Daoy (cell line): Measurements from ENCODE around the gene NFKB1. TPM values are rescaled to one million over a fixed set of nuclear protein-coding genes. Genes with fewer than 3 reads are reported as not detected.
A peak's percentile ranks its signal among the peaks of the same experiment; 100 is the strongest.
"Not testable (repeated sequence)": the region's sequence is repeated elsewhere in the genome, so short reads cannot be mapped to it uniquely, and the experiment has no call there.

Experiments
- DNase-seq: peaks from one replicate; pipeline ENCODE4 v3.0.0-alpha.2; 2015; ENCODE audit warnings: low read depth
- total RNA-seq: library from RNA; depleted of rRNA; stranded (reverse); fragments of >200 nt; shearing (Covaris generic); gene quantifications from 2 replicates; pipeline ENCODE4 v1.2.3, GENCODE V29; 2014

The NFKB1 gene
- total RNA-seq, 1 experiment from 2014 or later: 21.5 TPM

- no peak for DNase-seq
Observed at GRCh38 chr4:102599455-102599854, 98.3 kb downstream of the NFKB1 start.

GRCh38 chr4:102599886-102600285 is 98.7 kb downstream of the NFKB1 start:
- no peak for DNase-seq

GRCh38 chr4:102600689-102601088 is 99.5 kb downstream of the NFKB1 start:
- DNase-seq: no peak

GRCh38 chr4:102601586-102602227 is 100.5 kb downstream of the NFKB1 start:
- DNase-seq: no peak

GRCh38 chr4:102604222-102604940 is 103.2 kb downstream of the NFKB1 start:
- DNase-seq: no peak

GRCh38 chr4:102606261-102606660 is 105.1 kb downstream of the NFKB1 start:
- no peak for DNase-seq

GRCh38 chr4:102606846-102607450 is 105.8 kb downstream of the NFKB1 start:
- DNase-seq: no peak

- no peak for DNase-seq
Observed at GRCh38 chr4:102608190-102608589, 107.0 kb downstream of the NFKB1 start.

GRCh38 chr4:102610007-102610406 is 108.8 kb downstream of the NFKB1 start:
- no peak for DNase-seq

GRCh38 chr4:102610476-102610875 is 109.3 kb downstream of the NFKB1 start:
- no peak for DNase-seq

GRCh38 chr4:102612210-102612609 is 111.1 kb downstream of the NFKB1 start:
- no peak for DNase-seq

- no peak for DNase-seq
Observed at GRCh38 chr4:102612824-102613366, 111.7 kb downstream of the NFKB1 start.

GRCh38 chr4:102614801-102615200 is 113.6 kb downstream of the NFKB1 start:
- DNase-seq: no peak

- no peak for DNase-seq
Observed at GRCh38 chr4:102616636-102617035, 115.5 kb downstream of the NFKB1 start.

GRCh38 chr4:102619021-102619420 is 117.9 kb downstream of the NFKB1 start:
- DNase-seq: not testable (repeated sequence)

- not testable (repeated sequence) for DNase-seq
Observed at GRCh38 chr4:102619776-102620631, 118.8 kb downstream of the NFKB1 start.

GRCh38 chr4:102620697-102621497 is 119.7 kb downstream of the NFKB1 start:
- peak; percentile 43 for DNase-seq

- peak; percentile 54 for DNase-seq
Observed at GRCh38 chr4:102623622-102624021, 122.5 kb downstream of the NFKB1 start.

- no peak for DNase-seq
Observed at GRCh38 chr4:102624505-102624904, 123.3 kb downstream of the NFKB1 start.

GRCh38 chr4:102625232-102625930 is 124.2 kb downstream of the NFKB1 start:
- peak; percentile 25 for DNase-seq
